ENCODE results near the gene ITGA3.

GRCh38 chr17:50037321-50038107 lies 18.4 kb upstream of the ITGA3 start:
- no peak for TF ChIP-seq CTCF (IDR thresholded peaks at IDR 0.05)
- no peak for TF ChIP-seq POLR2A (IDR thresholded peaks at IDR 0.05)
- no peak for TF ChIP-seq EP300 (IDR thresholded peaks at IDR 0.05)
